ENCODE measurements around the gene RGMB. TPM values are rescaled to one million over a fixed set of nuclear protein-coding genes. Genes with fewer than 3 reads are reported as not detected.
"Not testable (repeated sequence)": the region's sequence is repeated elsewhere in the genome, so short reads cannot be mapped to it uniquely, and the experiment has no call there.

RGMB gene
- total RNA-seq, 1 donor from 2014 or later: 20.9 TPM

- H3K4me3 ChIP-seq (ENCODE audit: low read depth, low read length): no peak overlapping the region
- DNase-seq (ENCODE audit: low read depth): no peak
- no peak for TF ChIP-seq CTCF (conservative IDR thresholded peaks at IDR 0.05; ENCODE audit: low read depth, low read length)
Measured at GRCh38 chr5:98741926-98742325, 31.5 kb upstream of the RGMB start.

GRCh38 chr5:98742396-98743073 lies 30.9 kb upstream of the RGMB start:
- no peak overlapping the region for H3K4me3 ChIP-seq (ENCODE audit: low read depth, low read length)
- TF ChIP-seq CTCF (conservative IDR thresholded peaks at IDR 0.05; ENCODE audit: low read depth, low read length): no peak
- DNase-seq (ENCODE audit: low read depth): no peak

- H3K4me3 ChIP-seq (ENCODE audit: low read depth, low read length); DNase-seq (ENCODE audit: low read depth): not testable (repeated sequence)
Measured at GRCh38 chr5:98748259-98748658, 25.2 kb upstream of the RGMB start.

- no peak for TF ChIP-seq CTCF (conservative IDR thresholded peaks at IDR 0.05; ENCODE audit: low read depth, low read length)
- no peak overlapping the region for H3K4me3 ChIP-seq (ENCODE audit: low read depth, low read length)
- no peak for DNase-seq (ENCODE audit: low read depth)
Measured at GRCh38 chr5:98749046-98749445, 24.4 kb upstream of the RGMB start.

- DNase-seq (ENCODE audit: low read depth): no peak
- peak; percentile 67 for TF ChIP-seq CTCF (conservative IDR thresholded peaks at IDR 0.05; ENCODE audit: low read depth, low read length)
- H3K4me3 ChIP-seq (ENCODE audit: low read depth, low read length): no peak overlapping the region
Measured at GRCh38 chr5:98750693-98751092, 22.8 kb upstream of the RGMB start.

GRCh38 chr5:98752331-98752730 lies 21.1 kb upstream of the RGMB start:
- not testable (repeated sequence) for H3K4me3 ChIP-seq (ENCODE audit: low read depth, low read length); DNase-seq (ENCODE audit: low read depth)

GRCh38 chr5:98752801-98753200 lies 20.7 kb upstream of the RGMB start:
- not testable (repeated sequence) for H3K4me3 ChIP-seq (ENCODE audit: low read depth, low read length)

GRCh38 chr5:98753507-98753906 lies 20.0 kb upstream of the RGMB start:
- no peak overlapping the region for H3K4me3 ChIP-seq (ENCODE audit: low read depth, low read length)
- TF ChIP-seq CTCF (conservative IDR thresholded peaks at IDR 0.05; ENCODE audit: low read depth, low read length): no peak
- DNase-seq (ENCODE audit: low read depth): no peak

More at GRCh38 chr5:98752801-98753200, 20.7 kb upstream of the RGMB start:
- DNase-seq (ENCODE audit: low read depth): not testable (repeated sequence)

GRCh38 chr5:98755406-98755805 lies 18.1 kb upstream of the RGMB start:
- no peak for DNase-seq (ENCODE audit: low read depth)
- no peak for TF ChIP-seq CTCF (conservative IDR thresholded peaks at IDR 0.05; ENCODE audit: low read depth, low read length)
- H3K4me3 ChIP-seq (ENCODE audit: low read depth, low read length): no peak overlapping the region

Measured in epithelial cell of proximal tubule (primary cell).